Neural crest cell (in vitro differentiated cells): ENCODE results near the gene FKBP10. TPM values are rescaled to one million over a fixed set of nuclear protein-coding genes. Genes with fewer than 3 reads are reported as not detected.
A peak's percentile ranks its signal among the peaks of the same experiment; 100 is the strongest.

Experiments
- DNase-seq: peaks from one replicate; pipeline ENCODE4 v3.0.0; 2021; ENCODE audit warnings: low read depth, mixed read lengths, low spot score
- H3K27ac Mint-ChIP-seq: one replicate; pipeline ENCODE4 v1.8.0; 2021; ENCODE audit warnings: mild to moderate bottlenecking, mixed read lengths; ENCODE audit not compliant: unreplicated experiment
- H3K27me3 Mint-ChIP-seq: 2 replicates; pipeline ENCODE4 v1.8.0; 2021; ENCODE audit warnings: low read depth, mild to moderate bottlenecking, mixed read lengths
- H3K36me3 Mint-ChIP-seq: 2 replicates; pipeline ENCODE4 v1.8.0; 2021; ENCODE audit warnings: low read depth, mild to moderate bottlenecking, mixed read lengths
- H3K4me1 Mint-ChIP-seq: 2 replicates; pipeline ENCODE4 v1.8.0; 2021; ENCODE audit warnings: mixed read lengths
- H3K4me3 Mint-ChIP-seq: one replicate; pipeline ENCODE4 v1.8.0; 2021; ENCODE audit warnings: mild to moderate bottlenecking, mixed read lengths
- H3K9me3 Mint-ChIP-seq: 2 replicates; pipeline ENCODE4 v1.8.0; 2021; ENCODE audit warnings: mixed read lengths
- total RNA-seq: library from RNA; stranded (reverse); gene quantifications from 2 replicates; pipeline ENCODE4 v1.2.1, GENCODE V29; 2021
- TF ChIP-seq, protein P1 (sequence below): fragments of 200-600 bp; sonication (generic); conservative IDR thresholded peaks from 2 replicates; pipeline ENCODE4 v1.5.0; 2021; ENCODE audit warnings: antibody characterized with exemption, mild to moderate bottlenecking

FKBP10 gene
- total RNA-seq, 1 donor from 2014 or later = 262 TPM

DNA sequence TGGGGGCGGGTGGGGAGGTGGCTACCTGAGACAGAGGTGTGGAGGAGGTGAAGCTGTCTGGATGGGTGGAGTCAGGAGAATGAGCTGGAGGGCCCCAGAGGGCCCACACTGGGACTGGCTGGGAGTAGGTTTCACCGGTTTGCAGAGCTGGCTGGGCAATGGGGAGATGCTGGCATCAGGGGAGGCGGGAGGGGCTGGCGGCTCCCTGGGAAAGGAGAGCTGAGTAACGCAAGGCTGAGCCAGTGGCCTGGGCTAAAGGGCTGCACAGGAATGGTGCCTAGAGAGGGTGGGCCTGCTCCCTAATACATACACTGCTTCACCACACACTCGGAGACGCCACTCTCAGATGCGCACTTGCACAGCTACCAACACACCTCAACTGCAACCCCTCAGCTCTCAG, 13.4 kb upstream of the FKBP10 start:
- TF ChIP-seq, protein P1, sequence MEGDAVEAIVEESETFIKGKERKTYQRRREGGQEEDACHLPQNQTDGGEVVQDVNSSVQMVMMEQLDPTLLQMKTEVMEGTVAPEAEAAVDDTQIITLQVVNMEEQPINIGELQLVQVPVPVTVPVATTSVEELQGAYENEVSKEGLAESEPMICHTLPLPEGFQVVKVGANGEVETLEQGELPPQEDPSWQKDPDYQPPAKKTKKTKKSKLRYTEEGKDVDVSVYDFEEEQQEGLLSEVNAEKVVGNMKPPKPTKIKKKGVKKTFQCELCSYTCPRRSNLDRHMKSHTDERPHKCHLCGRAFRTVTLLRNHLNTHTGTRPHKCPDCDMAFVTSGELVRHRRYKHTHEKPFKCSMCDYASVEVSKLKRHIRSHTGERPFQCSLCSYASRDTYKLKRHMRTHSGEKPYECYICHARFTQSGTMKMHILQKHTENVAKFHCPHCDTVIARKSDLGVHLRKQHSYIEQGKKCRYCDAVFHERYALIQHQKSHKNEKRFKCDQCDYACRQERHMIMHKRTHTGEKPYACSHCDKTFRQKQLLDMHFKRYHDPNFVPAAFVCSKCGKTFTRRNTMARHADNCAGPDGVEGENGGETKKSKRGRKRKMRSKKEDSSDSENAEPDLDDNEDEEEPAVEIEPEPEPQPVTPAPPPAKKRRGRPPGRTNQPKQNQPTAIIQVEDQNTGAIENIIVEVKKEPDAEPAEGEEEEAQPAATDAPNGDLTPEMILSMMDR = no peak
- H3K9me3 Mint-ChIP-seq = no peaks in the 10 kb centered on the region

DNA sequence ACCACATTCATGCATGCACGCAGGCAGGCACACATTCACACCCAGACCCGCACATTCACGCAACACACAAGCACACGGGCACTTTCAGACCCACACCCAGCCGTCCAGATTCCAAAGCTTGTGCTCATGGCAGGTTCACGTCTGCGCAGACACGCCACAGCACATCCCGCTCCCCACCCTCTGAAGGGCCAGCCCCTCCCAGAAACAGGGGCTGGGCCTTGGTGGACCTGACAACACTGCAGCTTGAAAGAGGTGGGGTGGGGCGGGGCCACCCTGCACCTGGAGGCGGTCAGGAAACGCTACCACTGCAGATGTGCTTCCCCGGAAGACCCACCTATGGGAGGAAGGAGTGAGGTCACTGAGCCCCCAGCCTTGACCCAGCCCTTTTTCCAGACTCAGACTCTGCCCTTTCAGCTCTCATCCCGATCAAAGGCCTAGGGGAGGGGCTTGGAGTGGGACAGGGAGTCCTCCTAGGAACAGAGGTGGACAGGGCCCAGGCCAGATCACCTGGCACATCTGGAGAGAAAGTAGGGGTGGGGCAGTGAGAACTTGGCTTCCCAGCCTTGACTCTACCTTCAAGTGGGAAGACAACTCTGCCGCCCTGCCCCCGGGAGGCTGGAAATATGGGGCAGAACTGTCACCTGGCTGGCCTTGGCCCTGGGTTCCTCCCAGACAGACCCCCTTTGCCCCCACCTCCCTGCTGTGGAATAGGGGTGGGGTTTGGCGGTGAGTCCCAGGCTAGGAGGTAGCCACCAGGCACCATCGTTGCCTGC, 12.0 kb upstream of the FKBP10 start:
- H3K36me3 Mint-ChIP-seq = no peaks in the 10 kb centered on the region
- no peak overlapping the region for H3K27ac Mint-ChIP-seq
- DNase-seq = no peak
- TF ChIP-seq, protein P1 = no peak
- no peak overlapping the region for H3K4me3 Mint-ChIP-seq
- H3K4me1 Mint-ChIP-seq = peaks cover 18% of the 10 kb centered on the region
- peaks cover 2% of the 10 kb centered on the region for H3K27me3 Mint-ChIP-seq
- no peaks in the 10 kb centered on the region for H3K9me3 Mint-ChIP-seq

More for the DNA sequence above, 13.4 kb upstream of the FKBP10 start:
- Mint-ChIP-seq H3K36me3 (no peaks in the 10 kb centered on the region), H3K27me3 (peaks cover 2% of the 10 kb centered on the region), H3K27ac (no peak overlapping the region), H3K4me3 (peak overlapping the region; percentile 50), H3K4me1 (peaks cover 18% of the 10 kb centered on the region)
- DNase-seq = no peak

DNA sequence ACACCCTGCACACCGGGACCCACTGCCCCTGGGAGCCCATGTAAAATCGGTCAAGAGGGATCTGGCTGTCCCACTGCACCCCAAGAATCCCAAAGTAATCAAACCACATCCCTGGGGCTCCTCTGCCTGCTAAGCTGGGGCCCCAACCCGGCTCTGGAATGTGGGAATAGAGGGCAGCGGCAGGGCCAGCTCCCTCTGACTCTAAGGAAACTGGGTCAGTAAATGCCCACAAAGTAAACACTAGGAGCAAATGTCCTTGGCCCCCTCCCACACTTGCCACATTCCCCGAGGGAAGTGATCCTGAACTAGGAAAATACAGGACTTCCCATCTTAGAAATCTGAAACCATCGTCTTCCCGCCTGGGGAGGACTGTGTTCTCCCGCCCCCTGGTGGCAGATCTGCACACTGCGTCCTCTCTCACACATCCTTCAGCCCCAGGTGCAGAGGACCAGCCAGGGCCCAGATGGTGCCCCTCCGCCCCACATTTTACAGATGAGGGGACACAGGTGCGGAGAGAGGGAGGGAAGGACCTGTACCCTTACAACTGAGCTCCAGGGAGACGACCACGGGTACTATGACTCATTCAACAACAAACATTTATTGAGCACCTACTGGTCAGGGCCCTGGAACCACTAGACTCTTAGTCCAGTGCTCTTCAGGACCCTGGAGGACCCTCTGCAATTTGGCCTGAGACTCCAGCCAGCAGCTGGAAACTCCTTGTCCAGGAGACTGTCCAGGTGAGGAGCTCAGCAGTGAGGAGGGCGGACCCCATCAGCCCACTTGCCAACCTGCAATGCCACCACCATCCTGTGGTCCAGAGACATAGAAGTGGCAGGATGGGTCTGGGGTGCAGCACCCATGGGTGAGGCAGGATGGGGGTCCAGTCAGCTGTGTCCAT, 11.2 kb upstream of the FKBP10 start:
- Mint-ChIP-seq H3K27me3 (peaks cover 2% of the 10 kb centered on the region), H3K36me3 (no peaks in the 10 kb centered on the region), H3K27ac (no peak overlapping the region), H3K4me1 (peaks cover 18% of the 10 kb centered on the region), H3K9me3 (no peaks in the 10 kb centered on the region), H3K4me3 (peak overlapping the region; percentile 65)
- peak; percentile 86 for DNase-seq
- TF ChIP-seq, protein P1 = peak; percentile 95

DNA sequence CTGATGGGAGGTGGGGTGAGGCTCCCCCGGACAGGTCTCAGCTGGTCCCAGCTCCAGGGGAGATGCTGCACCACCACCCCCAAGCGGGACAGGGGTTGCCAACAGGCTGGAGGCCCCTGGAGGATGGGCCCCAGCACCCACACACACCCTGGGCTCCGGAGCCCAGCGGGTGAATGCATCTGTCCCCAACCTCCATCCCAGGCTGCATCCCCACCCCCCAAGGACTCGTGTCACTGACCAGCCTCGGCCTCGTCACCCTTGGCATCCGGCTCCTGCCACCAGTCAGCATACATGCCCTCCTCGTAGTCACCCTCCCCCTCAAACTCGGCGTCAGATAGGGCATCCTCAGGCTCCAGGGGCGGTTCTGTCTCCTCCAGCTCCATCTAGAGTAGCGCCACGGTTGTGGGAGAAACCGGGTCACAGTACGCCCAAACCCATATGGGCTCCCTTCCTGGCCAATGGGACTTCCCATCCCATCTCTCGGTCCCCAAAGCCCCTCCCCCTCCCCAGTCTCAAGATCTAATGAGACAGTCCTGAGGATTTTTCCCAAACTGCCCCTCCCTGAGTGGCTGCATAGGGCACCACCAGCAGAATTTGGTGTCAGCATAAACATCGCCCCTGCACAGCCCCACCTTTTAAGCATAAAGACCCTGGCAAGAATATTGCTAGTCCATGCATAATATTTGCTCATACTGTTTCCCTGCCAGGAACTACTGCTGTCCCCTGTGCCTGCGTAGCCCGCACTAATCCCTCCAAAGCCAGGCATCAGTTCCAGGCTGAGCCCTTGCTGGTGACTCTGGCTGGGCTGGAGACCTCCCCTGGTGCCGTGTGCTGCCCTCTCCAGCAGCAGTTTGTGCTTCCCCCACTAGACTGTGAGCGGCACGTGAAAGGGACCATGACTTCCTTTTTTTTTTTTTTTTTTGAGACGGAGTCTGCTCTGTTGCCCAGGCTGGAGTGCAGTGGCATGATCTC, 9.5 kb upstream of the FKBP10 start:
- Mint-ChIP-seq H3K27ac (no peak overlapping the region), H3K4me1 (peaks cover 18% of the 10 kb centered on the region), H3K36me3 (no peaks in the 10 kb centered on the region), H3K4me3 (peak overlapping the region; percentile 54), H3K27me3 (peaks cover 2% of the 10 kb centered on the region), H3K9me3 (no peaks in the 10 kb centered on the region)
- no peak for DNase-seq
- TF ChIP-seq, protein P1 = no peak
